Liver (tissue), 9 donors: ENCODE measurements around the gene STK25. TPM values are rescaled to one million over a fixed set of nuclear protein-coding genes. Genes with fewer than 3 reads are reported as not detected.

Experiments
- DNase-seq: peaks from one replicate; pipeline ENCODE4 v3.0.0-alpha.2; 2017; ENCODE audit warnings: low spot score
- H3K27ac ChIP-seq, 2 donors: one replicate each; pipeline ENCODE4 v1.7.0; 2013; ENCODE audit warnings: inconsistent platforms in 2 of 2, low read length in 2 of 2, control low read depth in 1 of 2, low read depth in 1 of 2, mild to moderate bottlenecking in 1 of 2
- H3K27me3 ChIP-seq, 4 donors: one replicate each; pipeline versions ENCODE4 v1.6.1 to v1.7.0; 2013; ENCODE audit warnings: low read length in 3 of 4, inconsistent platforms in 1 of 4, mild to moderate bottlenecking in 1 of 4, moderate library complexity in 1 of 4; ENCODE audit not compliant: control insufficient read depth in 4 of 4, insufficient read depth in 4 of 4
- H3K36me3 ChIP-seq, 4 donors: one replicate each; pipeline versions ENCODE4 v1.6.1 to v1.7.0; 2013; ENCODE audit warnings: low read length in 3 of 4, mild to moderate bottlenecking in 3 of 4, low read depth in 1 of 4, moderate library complexity in 1 of 4; ENCODE audit not compliant: control insufficient read depth in 4 of 4, insufficient read depth in 3 of 4
- H3K4me1 ChIP-seq, 4 donors: one replicate each; pipeline versions ENCODE4 v1.6.1 to v1.7.0; 2013; ENCODE audit warnings: low read length in 3 of 4, mild to moderate bottlenecking in 3 of 4, moderate library complexity in 1 of 4; ENCODE audit not compliant: control insufficient read depth in 4 of 4, insufficient read depth in 4 of 4
- H3K4me3 ChIP-seq, 3 donors: one replicate each; pipeline versions ENCODE4 v1.6.1 to v1.7.0; 2013; ENCODE audit warnings: low read length in 3 of 3, control low read depth in 1 of 3, low read depth in 1 of 3, mild to moderate bottlenecking in 1 of 3
- H3K9ac ChIP-seq, 2 donors: one replicate each; pipeline ENCODE4 v1.7.0; 2013; ENCODE audit warnings: low read length in 2 of 2, mild to moderate bottlenecking in 2 of 2, moderate library complexity in 2 of 2, control low read depth in 1 of 2, low read depth in 1 of 2
- H3K9me3 ChIP-seq, 4 donors: one replicate each; pipeline versions ENCODE4 v1.6.1 to v1.7.0; 2013; ENCODE audit warnings: low read length in 3 of 4; ENCODE audit not compliant: control insufficient read depth in 4 of 4
- CTCF ChIP-seq: fragments of 150-350 bp; IDR thresholded peaks from 2 replicates; pipeline ENCODE4 v1.5.1; 2017; ENCODE audit warnings: improper control_type of control experiment, low read depth, low read length; ENCODE audit not compliant: missing input control
- EGR1 ChIP-seq, 2 donors: IDR thresholded peaks; 2 replicates each; pipeline ENCODE4 v1.6.1; 2016 to 2018; ENCODE audit warnings: antibody characterized with exemption in 2 of 2, low read depth in 2 of 2
- FOXA1 ChIP-seq: IDR thresholded peaks from 2 replicates; pipeline ENCODE4 v1.6.1; 2016; ENCODE audit warnings: antibody characterized with exemption
- FOXA2 ChIP-seq: IDR thresholded peaks from 2 replicates; pipeline ENCODE4 v1.6.1; 2016; ENCODE audit warnings: antibody characterized with exemption
- GABPA ChIP-seq, 2 donors: IDR thresholded peaks in 1 of 2; conservative IDR thresholded peaks in 1 of 2; 2 replicates each; pipeline ENCODE4 v1.6.1; 2016; ENCODE audit warnings: antibody characterized with exemption in 2 of 2, mild to moderate bottlenecking in 1 of 2, moderate library complexity in 1 of 2
- HNF4A ChIP-seq, 2 donors: conservative IDR thresholded peaks; 2 replicates each; pipeline ENCODE4 v1.6.1; 2016; ENCODE audit warnings: antibody characterized with exemption in 2 of 2, mild to moderate bottlenecking in 2 of 2
- HNF4G ChIP-seq: IDR thresholded peaks from 2 replicates; pipeline ENCODE4 v1.6.1; 2016; ENCODE audit warnings: antibody characterized with exemption
- JUND ChIP-seq, 2 donors: IDR thresholded peaks; 2 replicates each; pipeline ENCODE4 v1.6.1; 2016; ENCODE audit warnings: antibody characterized with exemption in 2 of 2
- NR2F2 ChIP-seq: IDR thresholded peaks from 2 replicates; pipeline ENCODE4 v1.6.1; 2016; ENCODE audit warnings: antibody characterized with exemption
- RAD21 ChIP-seq, 2 donors: IDR thresholded peaks; 2 replicates each; pipeline ENCODE4 v1.6.1; 2016; ENCODE audit warnings: antibody characterized with exemption in 2 of 2, mild to moderate bottlenecking in 2 of 2
- REST ChIP-seq: IDR thresholded peaks from 2 replicates; pipeline ENCODE4 v1.6.1; 2016; ENCODE audit warnings: antibody characterized with exemption, mild to moderate bottlenecking
- RXRA ChIP-seq, 2 donors: IDR thresholded peaks; 2 replicates each; pipeline ENCODE4 v1.6.1; 2017 to 2018; ENCODE audit warnings: antibody characterized with exemption in 2 of 2, mild to moderate bottlenecking in 1 of 2
- SP1 ChIP-seq: IDR thresholded peaks from 2 replicates; pipeline ENCODE4 v1.6.1; 2018; ENCODE audit warnings: antibody characterized with exemption, mild to moderate bottlenecking
- TAF1 ChIP-seq: conservative IDR thresholded peaks from 2 replicates; pipeline ENCODE4 v1.6.1; 2016; ENCODE audit warnings: antibody characterized with exemption, mild to moderate bottlenecking
- YY1 ChIP-seq: IDR thresholded peaks from 2 replicates; pipeline ENCODE4 v1.6.1; 2016; ENCODE audit warnings: antibody characterized with exemption, mild to moderate bottlenecking
- WGBS: extraction: QIAGEN DNeasy Blood & Tissue Kit; methylation state at CpG from one replicate; pipeline ENCODE4 v1.1.7; 2013; 5-methylcytosine and 5-hydroxymethylcytosine counted together
- polyA plus RNA-seq, 2 donors: library from polyadenylated mRNA; stranded (reverse) in 1 of 2; unstranded in 1 of 2; fragments of 200-250 nt in 1 of 2; fragments of >200 nt in 1 of 2; fragmentation: Nextera tagmentation in 1 of 2; extraction: Ambion mirVana in 1 of 2; gene quantifications; one replicate each; pipeline versions ENCODE4 v1.2.1 to v1.2.3, GENCODE V29; 2013 to 2015
- total RNA-seq, 2 donors: library from RNA; depleted of rRNA; stranded (reverse); fragments of >200 nt; gene quantifications; one replicate each; pipeline ENCODE4 v1.2.3, GENCODE V29; 2014
- TF ChIP-seq, protein P1 (sequence below): IDR thresholded peaks from 2 replicates; pipeline ENCODE4 v1.6.1; 2016; ENCODE audit warnings: antibody characterized with exemption
- TF ChIP-seq, protein P2 (sequence below): IDR thresholded peaks from 2 replicates; pipeline ENCODE4 v1.6.1; 2016; ENCODE audit warnings: antibody characterized with exemption
- TF ChIP-seq, protein P3 (sequence below): IDR thresholded peaks from 2 replicates; pipeline ENCODE4 v1.6.1; 2016; ENCODE audit warnings: antibody characterized with exemption
- donor health status: healthy.
- donor health status: healthy.
- donor health status: healthy.
- donor health status: healthy.
- donor health status: healthy.

Gene STK25
- total and polyA plus RNA-seq, 4 donors: 43.4 to 85.6 (median 67.3) TPM

- 97% methylated on average over 15 of the region's 15 CpGs for WGBS
- no peak for TF ChIP-seq GABPA (IDR thresholded peaks at IDR 0.05 in 1 of 2, conservative IDR thresholded peaks at IDR 0.05 in 1 of 2)
- no peak for TF ChIP-seq YY1
- no peak for TF ChIP-seq EGR1 (IDR thresholded peaks at IDR 0.05; ENCODE audit: low read depth in 2 of 2)
- no peak for TF ChIP-seq FOXA2
- TF ChIP-seq RXRA (IDR thresholded peaks at IDR 0.05): no peak
- TF ChIP-seq, protein P1, sequence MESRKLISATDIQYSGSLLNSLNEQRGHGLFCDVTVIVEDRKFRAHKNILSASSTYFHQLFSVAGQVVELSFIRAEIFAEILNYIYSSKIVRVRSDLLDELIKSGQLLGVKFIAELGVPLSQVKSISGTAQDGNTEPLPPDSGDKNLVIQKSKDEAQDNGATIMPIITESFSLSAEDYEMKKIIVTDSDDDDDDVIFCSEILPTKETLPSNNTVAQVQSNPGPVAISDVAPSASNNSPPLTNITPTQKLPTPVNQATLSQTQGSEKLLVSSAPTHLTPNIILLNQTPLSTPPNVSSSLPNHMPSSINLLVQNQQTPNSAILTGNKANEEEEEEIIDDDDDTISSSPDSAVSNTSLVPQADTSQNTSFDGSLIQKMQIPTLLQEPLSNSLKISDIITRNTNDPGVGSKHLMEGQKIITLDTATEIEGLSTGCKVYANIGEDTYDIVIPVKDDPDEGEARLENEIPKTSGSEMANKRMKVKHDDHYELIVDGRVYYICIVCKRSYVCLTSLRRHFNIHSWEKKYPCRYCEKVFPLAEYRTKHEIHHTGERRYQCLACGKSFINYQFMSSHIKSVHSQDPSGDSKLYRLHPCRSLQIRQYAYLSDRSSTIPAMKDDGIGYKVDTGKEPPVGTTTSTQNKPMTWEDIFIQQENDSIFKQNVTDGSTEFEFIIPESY: no peak
- no peak for TF ChIP-seq TAF1
- TF ChIP-seq CTCF: no peak
- TF ChIP-seq NR2F2: no peak
- no peak for TF ChIP-seq JUND (IDR thresholded peaks at IDR 0.05)
- TF ChIP-seq, protein P2, sequence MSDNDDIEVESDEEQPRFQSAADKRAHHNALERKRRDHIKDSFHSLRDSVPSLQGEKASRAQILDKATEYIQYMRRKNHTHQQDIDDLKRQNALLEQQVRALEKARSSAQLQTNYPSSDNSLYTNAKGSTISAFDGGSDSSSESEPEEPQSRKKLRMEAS: no peak
- TF ChIP-seq, protein P3, sequence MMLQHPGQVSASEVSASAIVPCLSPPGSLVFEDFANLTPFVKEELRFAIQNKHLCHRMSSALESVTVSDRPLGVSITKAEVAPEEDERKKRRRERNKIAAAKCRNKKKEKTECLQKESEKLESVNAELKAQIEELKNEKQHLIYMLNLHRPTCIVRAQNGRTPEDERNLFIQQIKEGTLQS: no peak
- TF ChIP-seq RAD21 (IDR thresholded peaks at IDR 0.05): no peak
- TF ChIP-seq FOXA1: no peak
- no peak for TF ChIP-seq HNF4G
- no peak for TF ChIP-seq HNF4A (conservative IDR thresholded peaks at IDR 0.05)
- no peak for TF ChIP-seq SP1
- DNase-seq: no peak
- Histone ChIP-seq H3K27ac (no peak overlapping the region), H3K9ac (peak overlapping the region in 1 of 2 donors; percentile 10), H3K36me3 (no peaks in the 10 kb centered on the region), H3K4me3 (no peak overlapping the region), H3K9me3 (no peaks in the 10 kb centered on the region), H3K4me1 (peaks cover 11 to 26% (median 20%) of the 10 kb centered on the region in 4 donors), H3K27me3 (no peaks in the 10 kb centered on the region)
Measured at GRCh38 chr2:241505086-241505780, 3.2 kb downstream of the STK25 start.

DNA sequence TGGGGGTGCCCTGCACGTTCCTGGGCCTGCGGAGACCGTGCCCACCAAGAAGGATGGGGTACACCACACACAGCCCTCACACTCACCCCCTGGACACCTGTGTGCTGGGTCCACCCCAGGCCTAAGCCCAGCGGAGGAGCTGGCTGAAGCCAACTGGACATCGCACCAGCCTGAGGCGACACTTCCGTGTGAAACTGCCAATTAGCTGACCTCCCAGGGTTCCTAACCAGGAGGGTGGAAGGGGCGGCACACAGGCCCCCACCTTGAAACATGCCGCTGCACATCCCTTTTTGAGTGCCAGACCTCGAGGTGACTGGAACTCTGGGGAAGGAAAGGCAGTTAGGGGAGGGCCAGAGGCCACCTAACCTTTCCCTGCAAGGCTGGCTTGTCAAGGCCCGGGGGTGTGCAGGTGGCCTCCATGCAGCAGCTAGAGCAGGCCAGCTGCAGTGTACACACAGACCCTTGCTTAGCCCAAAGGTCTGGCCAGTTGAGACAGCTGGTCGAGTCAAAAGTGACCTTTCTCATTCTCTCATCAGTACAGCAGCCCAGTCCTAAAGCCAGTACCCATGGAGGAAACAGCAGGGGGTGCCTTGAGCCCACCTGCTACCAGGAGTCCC lies 4.5 kb downstream of the STK25 start:
- H3K27ac ChIP-seq: no peak overlapping the region
- DNase-seq: no peak
- no peak for TF ChIP-seq EGR1 (IDR thresholded peaks at IDR 0.05; ENCODE audit: low read depth in 2 of 2)
- no peak for TF ChIP-seq CTCF
- no peak for TF ChIP-seq HNF4G
- TF ChIP-seq SP1: no peak
- no peak for TF ChIP-seq GABPA (IDR thresholded peaks at IDR 0.05 in 1 of 2, conservative IDR thresholded peaks at IDR 0.05 in 1 of 2)
- TF ChIP-seq FOXA2: no peak
- TF ChIP-seq YY1: no peak
- no peak for TF ChIP-seq FOXA1
- no peak for TF ChIP-seq RAD21 (IDR thresholded peaks at IDR 0.05)
- no peak for TF ChIP-seq NR2F2
- TF ChIP-seq, protein P3: no peak
- TF ChIP-seq RXRA (IDR thresholded peaks at IDR 0.05): no peak
- no peak for TF ChIP-seq JUND (IDR thresholded peaks at IDR 0.05)
- TF ChIP-seq HNF4A (conservative IDR thresholded peaks at IDR 0.05): no peak
- TF ChIP-seq, protein P2: no peak
- no peak for TF ChIP-seq REST
- no peaks in the 10 kb centered on the region for H3K9me3 ChIP-seq
- no peak overlapping the region for H3K4me3 ChIP-seq
- peaks cover 0 to 8% (median 0%) of the 10 kb centered on the region in 4 donors for H3K36me3 ChIP-seq
- H3K27me3 ChIP-seq: no peaks in the 10 kb centered on the region
- WGBS: 89% methylated on average over 12 of the region's 12 CpGs
- peaks cover 9 to 18% (median 14%) of the 10 kb centered on the region in 4 donors for H3K4me1 ChIP-seq
- no peak overlapping the region for H3K9ac ChIP-seq
